ENCODE data around the gene PHF19. TPM values are rescaled to one million over a fixed set of nuclear protein-coding genes. Genes with fewer than 3 reads are reported as not detected.

The PHF19 gene
- total RNA-seq, 1 experiment from 2014 or later = 76.3 TPM

- Histone ChIP-seq H3K4me1 (peaks cover 28% of the 10 kb centered on the region), H3K4me3 (ENCODE audit: low read depth, low read length) (no peak overlapping the region), H3K27me3 (replicated peaks; ENCODE audit: control insufficient read depth, insufficient read depth, low read length) (no peaks in the 10 kb centered on the region), H3K9me3 (no peaks in the 10 kb centered on the region), H3K36me3 (ENCODE audit: control insufficient read depth, insufficient read depth, low read length) (peaks cover 1% of the 10 kb centered on the region)
- CTCF ChIA-PET = no interaction called here
- H3K27ac Mint-ChIP-seq (ENCODE audit: unreplicated experiment) = no peak overlapping the region
- no peak overlapping the region for H3K4me3 Mint-ChIP-seq (ENCODE audit: unreplicated experiment)
- no TSS peak for BruUV-seq (replicated peaks)
- H3K36me3 Mint-ChIP-seq (ENCODE audit: insufficient read depth, unreplicated experiment) = peaks cover 44% of the 10 kb centered on the region
- H3K4me1 Mint-ChIP-seq (ENCODE audit: low read depth, unreplicated experiment) = peaks cover 20% of the 10 kb centered on the region
- POLR2A ChIA-PET = no interaction called here
- TF ChIP-seq CTCF (IDR thresholded peaks at IDR 0.05; ENCODE audit: insufficient read depth in 1 of 2, low read depth in 1 of 2, low read length in 1 of 2, severe bottlenecking in 1 of 2, unreplicated experiment in 1 of 2) = no peak
- intact Hi-C loops (cut with micrococcal nuclease; ENCODE audit: unreplicated experiment) = no loop called here
- no peak for DNase-seq
- H3K27me3 Mint-ChIP-seq (ENCODE audit: insufficient read depth, unreplicated experiment) = no peaks in the 10 kb centered on the region
- H3K9me3 Mint-ChIP-seq (ENCODE audit: unreplicated experiment) = no peaks in the 10 kb centered on the region
These were observed 6.8 kb downstream of the PHF19 start for GRCh38 chr9:120870206-120870605.

GRCh38 chr9:120869726-120870125, 7.3 kb downstream of the PHF19 start:
- Histone ChIP-seq H3K4me3 (ENCODE audit: low read depth, low read length) (no peak overlapping the region), H3K27me3 (replicated peaks; ENCODE audit: control insufficient read depth, insufficient read depth, low read length) (no peaks in the 10 kb centered on the region), H3K9me3 (no peaks in the 10 kb centered on the region), H3K36me3 (ENCODE audit: control insufficient read depth, insufficient read depth, low read length) (peaks cover 1% of the 10 kb centered on the region), H3K4me1 (peaks cover 23% of the 10 kb centered on the region)
- H3K27ac Mint-ChIP-seq (ENCODE audit: unreplicated experiment) = no peak overlapping the region
- BruUV-seq (replicated peaks) = no TSS peak
- peaks cover 18% of the 10 kb centered on the region for H3K4me1 Mint-ChIP-seq (ENCODE audit: low read depth, unreplicated experiment)
- no peaks in the 10 kb centered on the region for H3K27me3 Mint-ChIP-seq (ENCODE audit: insufficient read depth, unreplicated experiment)
- peaks cover 44% of the 10 kb centered on the region for H3K36me3 Mint-ChIP-seq (ENCODE audit: insufficient read depth, unreplicated experiment)
- POLR2A ChIA-PET = no interaction called here
- DNase-seq = no peak
- CTCF ChIA-PET = no interaction called here
- no peak overlapping the region for H3K4me3 Mint-ChIP-seq (ENCODE audit: unreplicated experiment)
- no peaks in the 10 kb centered on the region for H3K9me3 Mint-ChIP-seq (ENCODE audit: unreplicated experiment)
- intact Hi-C loops (cut with micrococcal nuclease; ENCODE audit: unreplicated experiment) = no loop called here
- no peak for TF ChIP-seq CTCF (IDR thresholded peaks at IDR 0.05; ENCODE audit: insufficient read depth in 1 of 2, low read depth in 1 of 2, low read length in 1 of 2, severe bottlenecking in 1 of 2, unreplicated experiment in 1 of 2)

GRCh38 chr9:120869360-120869687, 7.7 kb downstream of the PHF19 start:
- no TSS peak for BruUV-seq (replicated peaks)
- H3K36me3 ChIP-seq (ENCODE audit: control insufficient read depth, insufficient read depth, low read length) = peaks cover 1% of the 10 kb centered on the region
- peak overlapping the region; percentile 79 for H3K4me3 Mint-ChIP-seq (ENCODE audit: unreplicated experiment)
- peak overlapping the region; percentile 83 for H3K27ac Mint-ChIP-seq (ENCODE audit: unreplicated experiment)
- no peaks in the 10 kb centered on the region for H3K9me3 ChIP-seq
- intact Hi-C loops (cut with micrococcal nuclease; ENCODE audit: unreplicated experiment) = no loop called here
- no peak for TF ChIP-seq CTCF (IDR thresholded peaks at IDR 0.05; ENCODE audit: insufficient read depth in 1 of 2, low read depth in 1 of 2, low read length in 1 of 2, severe bottlenecking in 1 of 2, unreplicated experiment in 1 of 2)
- CTCF ChIA-PET = no interaction called here
- H3K27me3 Mint-ChIP-seq (ENCODE audit: insufficient read depth, unreplicated experiment) = no peaks in the 10 kb centered on the region
- no peak overlapping the region for H3K4me3 ChIP-seq (ENCODE audit: low read depth, low read length)
- no peaks in the 10 kb centered on the region for H3K27me3 ChIP-seq (replicated peaks; ENCODE audit: control insufficient read depth, insufficient read depth, low read length)
- DNase-seq = no peak
- POLR2A ChIA-PET = no interaction called here
- H3K4me1 Mint-ChIP-seq (ENCODE audit: low read depth, unreplicated experiment) = peaks cover 18% of the 10 kb centered on the region
- peaks cover 19% of the 10 kb centered on the region for H3K4me1 ChIP-seq
- no peaks in the 10 kb centered on the region for H3K9me3 Mint-ChIP-seq (ENCODE audit: unreplicated experiment)
- peaks cover 44% of the 10 kb centered on the region for H3K36me3 Mint-ChIP-seq (ENCODE audit: insufficient read depth, unreplicated experiment)

All from Caco-2 (cell line).